ENCODE measurements around the gene SNCB. TPM values are rescaled to one million over a fixed set of nuclear protein-coding genes. Genes with fewer than 3 reads are reported as not detected.
"Not testable (repeated sequence)": the region's sequence is repeated elsewhere in the genome, so short reads cannot be mapped to it uniquely, and the experiment has no call there.

Gene SNCB
- total and polyA plus RNA-seq, 4 donors = 0.02 TPM; not detected in 3

GRCh38 chr5:176606875-176607274, 23.5 kb downstream of the SNCB start:
- peaks cover 0 to 8% (median 4%) of the 10 kb centered on the region in 3 donors for H3K27me3 ChIP-seq (ENCODE audit: control insufficient read depth in 3 of 3, insufficient read depth in 3 of 3, low read length in 2 of 3)
- no peak overlapping the region for H3K4me3 ChIP-seq
- DNase-seq (no peak), ATAC-seq (ENCODE audit: insufficient read depth, low FRiP score) (no peak)
- peaks cover 0 to 13% (median 0%) of the 10 kb centered on the region in 5 donors for H3K4me1 ChIP-seq (ENCODE audit: control insufficient read depth in 5 of 5, insufficient read depth in 5 of 5, low read length in 5 of 5)
- TF ChIP-seq CTCF (IDR thresholded peaks at IDR 0.05; ENCODE audit: control extremely low read depth, extremely low read depth) = no peak
- peaks cover 0 to 5% (median 0%) of the 10 kb centered on the region in 4 donors for H3K9me3 ChIP-seq (ENCODE audit: control insufficient read depth in 4 of 4, insufficient read depth in 3 of 4, low read length in 3 of 4)
- H3K9ac ChIP-seq (ENCODE audit: insufficient read depth in 1 of 2, low read length in 2 of 2) = no peak overlapping the region
- no peak overlapping the region for H3K27ac ChIP-seq (ENCODE audit: low read depth in 1 of 2, low read length in 1 of 2)
- H3K36me3 ChIP-seq (ENCODE audit: control insufficient read depth in 4 of 4, insufficient read depth in 4 of 4, low read length in 4 of 4) = no peaks in the 10 kb centered on the region
- WGBS, 2 donors = 87 to 91% methylated on average over 3 of the region's 3 CpGs

GRCh38 chr5:176606032-176606431, 24.3 kb downstream of the SNCB start:
- peaks cover 0 to 5% (median 0%) of the 10 kb centered on the region in 4 donors for H3K9me3 ChIP-seq (ENCODE audit: control insufficient read depth in 4 of 4, insufficient read depth in 3 of 4, low read length in 3 of 4)
- H3K27me3 ChIP-seq (ENCODE audit: control insufficient read depth in 3 of 3, insufficient read depth in 3 of 3, low read length in 2 of 3) = peaks cover 0 to 8% (median 4%) of the 10 kb centered on the region in 3 donors
- H3K9ac ChIP-seq (ENCODE audit: insufficient read depth in 1 of 2, low read length in 2 of 2) = no peak overlapping the region
- 64 to 72% methylated on average over 2 to 3 of the region's 3 CpGs for WGBS, 2 donors
- peaks cover 0 to 13% (median 0%) of the 10 kb centered on the region in 5 donors for H3K4me1 ChIP-seq (ENCODE audit: control insufficient read depth in 5 of 5, insufficient read depth in 5 of 5, low read length in 5 of 5)
- no peak for TF ChIP-seq CTCF (IDR thresholded peaks at IDR 0.05; ENCODE audit: control extremely low read depth, extremely low read depth)
- no peaks in the 10 kb centered on the region for H3K36me3 ChIP-seq (ENCODE audit: control insufficient read depth in 4 of 4, insufficient read depth in 4 of 4, low read length in 4 of 4)
- no peak for ATAC-seq (ENCODE audit: insufficient read depth, low FRiP score)
- peak in 1 of 3 donors; percentile 36 for DNase-seq
- H3K27ac ChIP-seq (ENCODE audit: low read depth in 1 of 2, low read length in 1 of 2) = no peak overlapping the region
- no peak overlapping the region for H3K4me3 ChIP-seq

- ATAC-seq (ENCODE audit: insufficient read depth, low FRiP score) = no peak
- Histone ChIP-seq H3K27ac (ENCODE audit: low read depth in 1 of 2, low read length in 1 of 2) (no peak overlapping the region), H3K36me3 (ENCODE audit: control insufficient read depth in 4 of 4, insufficient read depth in 4 of 4, low read length in 4 of 4) (no peaks in the 10 kb centered on the region), H3K4me1 (ENCODE audit: control insufficient read depth in 5 of 5, insufficient read depth in 5 of 5, low read length in 5 of 5) (peaks cover 0 to 9% (median 0%) of the 10 kb centered on the region in 5 donors), H3K4me3 (no peak overlapping the region), H3K9me3 (ENCODE audit: control insufficient read depth in 4 of 4, insufficient read depth in 3 of 4, low read length in 3 of 4) (no peaks in the 10 kb centered on the region), H3K27me3 (ENCODE audit: control insufficient read depth in 3 of 3, insufficient read depth in 3 of 3, low read length in 2 of 3) (no peaks in the 10 kb centered on the region), H3K9ac (ENCODE audit: insufficient read depth in 1 of 2, low read length in 2 of 2) (no peak overlapping the region)
- WGBS, 2 donors = 24 to 37% methylated on average over 2 of the region's 2 CpGs
- TF ChIP-seq CTCF (IDR thresholded peaks at IDR 0.05; ENCODE audit: control extremely low read depth, extremely low read depth) = no peak
- DNase-seq = no peak
Observed at GRCh38 chr5:176603091-176603490, 27.2 kb downstream of the SNCB start.

- H3K9me3 ChIP-seq (ENCODE audit: control insufficient read depth in 4 of 4, insufficient read depth in 3 of 4, low read length in 3 of 4) = no peaks in the 10 kb centered on the region
- no peaks in the 10 kb centered on the region for H3K27me3 ChIP-seq (ENCODE audit: control insufficient read depth in 3 of 3, insufficient read depth in 3 of 3, low read length in 2 of 3)
- H3K9ac ChIP-seq (ENCODE audit: insufficient read depth in 1 of 2, low read length in 2 of 2) = no peak overlapping the region
- DNase-seq (no peak), ATAC-seq (ENCODE audit: insufficient read depth, low FRiP score) (no peak)
- H3K36me3 ChIP-seq (ENCODE audit: control insufficient read depth in 4 of 4, insufficient read depth in 4 of 4, low read length in 4 of 4) = no peaks in the 10 kb centered on the region
- WGBS, 2 donors = 76 to 77% methylated on average over 12 of the region's 12 CpGs
- H3K27ac ChIP-seq (ENCODE audit: low read depth in 1 of 2, low read length in 1 of 2) = no peak overlapping the region
- no peak overlapping the region for H3K4me3 ChIP-seq
- peaks cover 0 to 9% (median 0%) of the 10 kb centered on the region in 5 donors for H3K4me1 ChIP-seq (ENCODE audit: control insufficient read depth in 5 of 5, insufficient read depth in 5 of 5, low read length in 5 of 5)
- TF ChIP-seq CTCF (IDR thresholded peaks at IDR 0.05; ENCODE audit: control extremely low read depth, extremely low read depth) = no peak
Observed at GRCh38 chr5:176601901-176602482, 28.3 kb downstream of the SNCB start.

- H3K9me3 ChIP-seq (ENCODE audit: control insufficient read depth in 4 of 4, insufficient read depth in 3 of 4, low read length in 3 of 4); H3K27me3 ChIP-seq (ENCODE audit: control insufficient read depth in 3 of 3, insufficient read depth in 3 of 3, low read length in 2 of 3); H3K27ac ChIP-seq (ENCODE audit: low read depth in 1 of 2, low read length in 1 of 2); H3K4me3 ChIP-seq; H3K36me3 ChIP-seq (ENCODE audit: control insufficient read depth in 4 of 4, insufficient read depth in 4 of 4, low read length in 4 of 4); H3K9ac ChIP-seq (ENCODE audit: insufficient read depth in 1 of 2, low read length in 2 of 2); H3K4me1 ChIP-seq (ENCODE audit: control insufficient read depth in 5 of 5, insufficient read depth in 5 of 5, low read length in 5 of 5); DNase-seq; ATAC-seq (ENCODE audit: insufficient read depth, low FRiP score): not testable (repeated sequence)
- 93 to 94% methylated on average over 18 to 19 of the region's 19 CpGs for WGBS, 2 donors
Observed at GRCh38 chr5:176599749-176600430, 30.4 kb downstream of the SNCB start.
